GM12873 (cell line): ENCODE results near the gene GRID1.

Experiments used
- TF ChIP-seq, protein P1 (sequence below): IDR thresholded peaks from 2 replicates; pipeline ENCODE4 v1.5.1; 2012; ENCODE audit warnings: low read depth, mild to moderate bottlenecking, moderate library complexity, low read length, control low read depth; ENCODE audit not compliant: insufficient read depth; ENCODE audit errors: missing control alignments

The GRID1 gene

DNA sequence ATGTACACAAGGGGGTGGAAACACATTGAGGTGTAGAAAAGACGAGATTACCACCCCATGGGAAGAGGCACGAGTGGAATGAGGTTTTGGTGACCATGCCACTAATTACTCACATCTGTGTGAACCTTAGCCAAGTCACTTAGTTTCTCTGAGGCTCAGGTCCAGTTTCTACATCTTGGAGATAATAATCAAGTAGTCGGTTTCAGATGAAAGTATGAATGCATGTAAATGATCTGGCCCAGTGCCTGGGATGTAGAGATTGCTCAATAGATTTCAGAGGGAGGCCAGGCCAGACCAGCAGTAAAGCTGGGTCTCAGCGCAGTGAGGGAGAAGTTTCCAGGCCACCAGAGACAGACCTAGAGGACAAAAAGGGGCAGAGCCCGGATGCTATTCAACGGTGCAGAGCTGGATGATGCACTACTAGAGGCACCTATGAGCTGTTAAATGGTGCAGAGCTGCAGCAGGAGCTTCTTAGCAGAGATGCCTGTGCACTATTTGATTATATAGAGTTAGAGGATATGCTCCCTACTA lies 725.1 kb downstream of the GRID1 start:
- TF ChIP-seq, protein P1, sequence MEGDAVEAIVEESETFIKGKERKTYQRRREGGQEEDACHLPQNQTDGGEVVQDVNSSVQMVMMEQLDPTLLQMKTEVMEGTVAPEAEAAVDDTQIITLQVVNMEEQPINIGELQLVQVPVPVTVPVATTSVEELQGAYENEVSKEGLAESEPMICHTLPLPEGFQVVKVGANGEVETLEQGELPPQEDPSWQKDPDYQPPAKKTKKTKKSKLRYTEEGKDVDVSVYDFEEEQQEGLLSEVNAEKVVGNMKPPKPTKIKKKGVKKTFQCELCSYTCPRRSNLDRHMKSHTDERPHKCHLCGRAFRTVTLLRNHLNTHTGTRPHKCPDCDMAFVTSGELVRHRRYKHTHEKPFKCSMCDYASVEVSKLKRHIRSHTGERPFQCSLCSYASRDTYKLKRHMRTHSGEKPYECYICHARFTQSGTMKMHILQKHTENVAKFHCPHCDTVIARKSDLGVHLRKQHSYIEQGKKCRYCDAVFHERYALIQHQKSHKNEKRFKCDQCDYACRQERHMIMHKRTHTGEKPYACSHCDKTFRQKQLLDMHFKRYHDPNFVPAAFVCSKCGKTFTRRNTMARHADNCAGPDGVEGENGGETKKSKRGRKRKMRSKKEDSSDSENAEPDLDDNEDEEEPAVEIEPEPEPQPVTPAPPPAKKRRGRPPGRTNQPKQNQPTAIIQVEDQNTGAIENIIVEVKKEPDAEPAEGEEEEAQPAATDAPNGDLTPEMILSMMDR: no peak

DNA sequence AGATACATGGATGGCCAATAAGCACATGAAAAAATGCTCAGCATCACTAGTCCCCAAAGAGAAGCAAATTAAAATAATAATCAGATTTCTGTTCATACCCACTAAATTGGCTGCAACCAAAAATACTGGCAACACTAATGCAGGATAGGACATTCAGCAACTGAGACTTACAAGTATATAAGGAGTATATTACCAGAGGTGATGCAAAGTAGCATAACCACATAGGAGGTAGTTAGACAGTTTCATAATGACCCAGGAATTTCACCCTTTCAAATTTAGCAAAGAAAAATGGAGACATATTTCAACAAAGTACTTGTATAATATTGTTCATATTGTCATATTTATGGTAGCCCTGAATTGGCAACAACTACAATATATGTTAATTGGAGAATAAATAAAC lies 727.8 kb downstream of the GRID1 start:
- TF ChIP-seq, protein P1: no peak

DNA sequence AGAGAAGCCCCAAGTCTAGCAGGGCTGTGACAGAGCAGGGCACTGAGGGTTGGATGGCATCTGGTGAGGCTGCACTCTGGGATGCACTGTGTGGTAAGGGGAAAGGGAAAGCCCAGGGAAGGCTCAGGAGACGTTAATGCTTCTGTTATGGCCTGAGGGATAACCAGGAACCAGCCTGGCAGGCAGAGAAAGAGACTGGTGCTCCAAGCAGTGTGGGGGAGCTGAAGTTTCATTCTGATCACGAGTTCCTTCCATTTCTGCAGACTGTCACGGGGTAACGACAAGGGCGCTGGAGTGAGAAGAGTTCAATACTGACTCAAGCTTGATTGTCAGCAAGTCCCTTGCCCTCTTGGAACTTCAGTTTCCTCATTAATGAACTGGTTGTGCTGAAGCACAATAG lies 730.9 kb downstream of the GRID1 start:
- TF ChIP-seq, protein P1: no peak

DNA sequence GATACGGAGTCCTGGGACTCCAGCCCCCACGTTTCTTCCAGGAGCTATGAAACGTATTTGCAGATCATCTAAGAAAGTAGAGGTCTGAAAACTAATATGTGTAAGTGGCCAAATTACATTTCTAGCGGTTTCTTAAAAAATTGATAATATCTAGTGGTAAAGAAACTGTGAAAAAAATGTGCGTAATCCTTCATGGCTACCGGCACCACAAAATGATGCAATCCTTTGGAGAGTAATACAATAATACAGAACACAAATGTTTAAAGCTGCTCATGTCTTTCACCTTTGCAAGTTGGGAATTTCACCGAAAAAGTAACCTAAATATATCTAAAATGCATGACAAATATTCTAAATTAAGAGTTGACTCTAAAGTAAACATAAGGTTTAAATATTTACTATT lies 742.1 kb downstream of the GRID1 start:
- TF ChIP-seq, protein P1: no peak

DNA sequence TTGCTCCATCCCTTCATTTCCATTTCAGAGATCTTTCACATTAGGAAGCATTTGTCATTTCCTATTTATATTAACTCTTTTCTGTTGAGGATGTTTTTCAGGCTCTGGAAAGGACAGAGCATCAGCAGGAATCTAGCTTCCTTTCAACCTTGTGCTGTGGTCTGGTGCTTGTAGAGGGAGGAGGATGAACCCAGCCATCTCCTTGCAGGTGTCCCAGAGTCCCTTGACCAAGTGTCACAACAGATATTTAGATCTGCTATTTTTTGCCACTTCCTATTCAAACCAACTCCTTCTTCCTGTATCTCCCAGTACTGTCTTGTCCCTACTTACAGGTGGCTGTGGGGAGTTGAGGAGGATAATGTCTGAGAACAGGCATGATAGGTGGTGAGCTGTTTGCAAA lies 742.8 kb downstream of the GRID1 start:
- TF ChIP-seq, protein P1: no peak

DNA sequence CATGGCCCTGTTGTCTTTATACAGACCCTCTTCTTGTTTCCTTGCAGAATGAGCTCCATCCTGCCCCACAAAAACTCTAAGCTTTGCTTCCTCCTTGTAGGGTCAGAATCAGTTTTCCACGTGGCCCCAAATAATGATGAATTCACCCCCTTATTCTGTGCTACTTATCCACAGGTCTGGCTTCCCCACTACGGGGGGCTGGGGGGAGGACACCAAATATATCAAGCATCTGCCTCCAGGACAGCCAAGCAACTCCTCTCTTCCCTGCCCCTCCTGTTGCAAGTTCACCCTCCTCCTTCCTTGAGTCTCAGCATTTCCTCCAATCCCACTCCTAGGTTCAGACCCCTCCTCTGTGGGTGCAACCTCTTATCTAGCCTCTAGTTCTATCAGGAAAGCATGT lies 743.3 kb downstream of the GRID1 start:
- TF ChIP-seq, protein P1: no peak

DNA sequence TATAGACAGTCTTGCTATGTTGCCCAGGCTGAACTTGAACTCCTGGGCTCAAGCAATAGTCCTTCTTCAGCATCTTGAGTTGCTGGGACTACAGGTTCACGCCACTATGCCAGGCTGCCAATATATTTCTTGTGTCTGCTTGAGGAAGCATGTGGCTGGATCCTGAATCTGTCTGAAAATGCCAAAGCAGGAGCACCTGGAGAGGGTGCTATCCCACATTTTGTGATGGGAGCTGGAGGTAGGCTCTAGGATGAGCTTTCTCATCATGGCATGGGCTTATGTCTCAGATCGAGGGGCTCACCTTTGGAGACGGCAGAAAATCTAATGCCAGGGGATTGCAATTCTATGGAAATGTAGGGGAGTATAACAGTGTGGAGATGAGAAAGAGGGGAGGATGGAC lies 744.2 kb downstream of the GRID1 start:
- TF ChIP-seq, protein P1: no peak
